Body of pancreas (tissue), 4 donors: Measurements from ENCODE around the gene SLC9A9.

Experiments
- CTCF ChIP-seq, 7 experiments: fragments of 450-650 bp in 4 of 7; fragments of 200-600 bp in 3 of 7; sonication (generic) in 3 of 7; IDR thresholded peaks; one replicate each; pipeline ENCODE4 v1.5.1; 2016 to 2019; ENCODE audit warnings: antibody characterized with exemption in 7 of 7
- POLR2A ChIP-seq, 3 donors: fragments of 450-650 bp; IDR thresholded peaks; one replicate each; pipeline ENCODE4 v1.6.1; 2016; ENCODE audit warnings: antibody characterized with exemption in 3 of 3, mild to moderate bottlenecking in 2 of 3

DNA sequence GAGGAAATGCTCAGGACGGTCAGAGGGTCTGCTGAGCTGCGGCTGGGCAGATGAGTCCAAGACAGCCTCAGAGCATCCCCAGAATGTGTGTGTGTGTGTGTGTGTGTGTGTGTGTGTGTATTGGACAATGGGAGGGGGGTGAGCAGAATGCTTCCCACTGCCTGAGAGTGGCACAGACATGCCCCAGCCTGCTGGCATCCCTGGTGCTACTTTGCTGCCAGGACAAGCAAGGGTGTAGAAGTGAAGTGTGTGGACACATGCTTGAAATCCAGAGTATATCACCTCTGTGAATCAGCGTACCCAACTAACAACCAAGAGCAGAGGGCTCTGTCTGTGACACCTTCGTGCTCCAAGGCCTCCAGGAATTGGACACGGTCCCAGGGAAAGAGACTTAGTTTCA lies 76.3 kb downstream of the SLC9A9 start:
- TF ChIP-seq POLR2A (IDR thresholded peaks at IDR 0.05) = no peak
- no peak for TF ChIP-seq CTCF (IDR thresholded peaks at IDR 0.05)
